ENCODE data around the gene SEPHS2. TPM values are rescaled to one million over a fixed set of nuclear protein-coding genes. Genes with fewer than 3 reads are reported as not detected.

The SEPHS2 gene
- total RNA-seq, 4 donors from 2014 or later, result 17.7 to 25.3 (median 23.6) TPM

DNA sequence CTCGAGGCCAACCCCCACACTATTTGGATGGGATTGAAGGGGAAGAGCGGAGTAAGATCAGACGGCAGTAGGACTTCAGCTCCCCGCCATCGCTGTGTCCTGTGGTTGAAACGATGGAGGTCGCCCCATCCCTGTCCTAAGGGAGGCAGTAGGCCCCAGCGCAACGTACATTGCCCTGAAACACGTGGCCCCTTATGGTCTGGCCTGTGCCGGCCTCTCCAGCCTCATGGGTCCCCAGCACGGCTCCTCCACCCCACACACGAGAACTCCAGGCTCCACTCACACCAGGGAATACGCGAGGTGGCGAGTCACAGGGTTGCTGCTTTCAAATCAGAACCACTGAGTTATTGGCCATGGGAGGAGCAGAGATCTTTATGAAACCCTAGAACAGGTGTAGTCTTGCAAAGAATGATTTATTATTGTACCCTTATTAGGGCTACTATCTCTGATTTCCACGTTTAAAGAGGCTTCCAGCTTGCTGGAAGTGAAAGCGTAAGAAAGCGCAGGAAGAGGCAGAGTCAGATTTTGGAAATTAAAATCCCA, 15.2 kb downstream of the SEPHS2 start:
- 54 to 55% methylated on average over 17 to 19 of the region's 19 CpGs for WGBS, 2 donors
- DNase-seq (ENCODE audit: low spot score in 2 of 2), result no peak
- TF ChIP-seq, protein P1, sequence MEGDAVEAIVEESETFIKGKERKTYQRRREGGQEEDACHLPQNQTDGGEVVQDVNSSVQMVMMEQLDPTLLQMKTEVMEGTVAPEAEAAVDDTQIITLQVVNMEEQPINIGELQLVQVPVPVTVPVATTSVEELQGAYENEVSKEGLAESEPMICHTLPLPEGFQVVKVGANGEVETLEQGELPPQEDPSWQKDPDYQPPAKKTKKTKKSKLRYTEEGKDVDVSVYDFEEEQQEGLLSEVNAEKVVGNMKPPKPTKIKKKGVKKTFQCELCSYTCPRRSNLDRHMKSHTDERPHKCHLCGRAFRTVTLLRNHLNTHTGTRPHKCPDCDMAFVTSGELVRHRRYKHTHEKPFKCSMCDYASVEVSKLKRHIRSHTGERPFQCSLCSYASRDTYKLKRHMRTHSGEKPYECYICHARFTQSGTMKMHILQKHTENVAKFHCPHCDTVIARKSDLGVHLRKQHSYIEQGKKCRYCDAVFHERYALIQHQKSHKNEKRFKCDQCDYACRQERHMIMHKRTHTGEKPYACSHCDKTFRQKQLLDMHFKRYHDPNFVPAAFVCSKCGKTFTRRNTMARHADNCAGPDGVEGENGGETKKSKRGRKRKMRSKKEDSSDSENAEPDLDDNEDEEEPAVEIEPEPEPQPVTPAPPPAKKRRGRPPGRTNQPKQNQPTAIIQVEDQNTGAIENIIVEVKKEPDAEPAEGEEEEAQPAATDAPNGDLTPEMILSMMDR (IDR thresholded peaks at IDR 0.05), result peak in 1 of 3 donors; percentile 56
- TF ChIP-seq POLR2A (IDR thresholded peaks at IDR 0.05), result no peak
- no peak overlapping the region for H3K4me3 ChIP-seq (ENCODE audit: low read depth, poor library complexity, severe bottlenecking)
- intact Hi-C loops (cut with DNase I; ENCODE audit: low total_unique reads), result no loop called here

DNA sequence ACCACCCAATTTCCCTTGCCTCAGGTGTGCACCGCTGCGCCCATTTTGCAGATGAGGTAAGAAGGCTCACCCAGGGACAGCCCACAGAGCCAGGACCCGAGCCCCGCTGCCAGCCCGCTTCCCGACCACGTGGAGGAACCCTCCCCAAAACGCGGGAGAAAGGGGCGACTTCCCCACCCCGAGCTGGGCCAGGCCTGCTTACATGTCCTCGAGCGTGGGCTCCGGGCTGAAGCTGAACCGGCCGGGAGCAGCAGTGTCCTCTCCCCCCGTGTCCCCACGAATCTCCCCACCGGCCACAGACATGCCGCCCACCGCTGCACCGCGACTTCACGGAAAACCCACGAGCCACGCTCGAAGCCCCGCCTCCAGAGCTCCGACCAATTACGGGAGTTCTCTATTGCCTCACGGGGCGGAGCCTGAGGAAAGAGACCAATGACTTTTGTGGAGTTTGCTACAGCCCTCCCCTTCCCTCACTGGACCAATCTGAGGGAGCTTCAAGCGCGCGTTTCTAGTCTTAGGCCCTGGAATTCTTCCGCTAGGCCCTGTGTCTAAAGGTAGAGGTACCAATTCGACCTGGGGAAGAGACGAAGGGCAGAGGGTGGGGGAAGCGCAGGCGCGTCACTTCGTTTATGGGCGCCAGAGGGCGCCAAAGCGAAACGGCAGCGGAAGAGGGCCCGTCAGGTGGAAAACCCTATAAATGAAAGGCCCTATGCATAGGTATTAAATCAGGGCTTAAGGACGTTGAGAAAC, 15.8 kb downstream of the SEPHS2 start, which contains the start of gene DCTPP1:
Gene DCTPP1, minus strand, starts transcription at position 353 of the 750 bp plus-strand sequence. Its CDS starts 50 bp downstream, at position 303.
- H3K4me3 ChIP-seq (ENCODE audit: low read depth, poor library complexity, severe bottlenecking), result peak within 1 kb of the TSS; percentile 65
- TF ChIP-seq, protein P1 (IDR thresholded peaks at IDR 0.05), result no peak
- TF ChIP-seq POLR2A (IDR thresholded peaks at IDR 0.05), result no peak
- intact Hi-C loops (cut with DNase I; ENCODE audit: low total_unique reads), result no loop called here
- 0 to 2% methylated on average over 21 to 47 of the region's 49 CpGs for WGBS, 2 donors
- peak; percentile 97 to 99 for DNase-seq (ENCODE audit: low spot score in 2 of 2)

DNA sequence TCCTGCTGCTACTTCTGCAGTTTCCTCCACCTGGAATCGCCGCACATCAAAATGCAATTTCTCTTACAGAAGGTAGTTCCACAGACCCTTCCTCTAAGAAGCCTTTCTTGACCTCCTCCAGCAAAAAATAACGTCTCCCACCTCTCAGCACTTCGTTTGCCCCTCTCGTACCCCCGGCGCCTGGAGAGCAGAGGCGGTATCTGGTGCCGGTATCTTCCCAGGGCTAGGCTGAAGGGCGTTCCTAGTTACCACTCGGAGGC, 16.3 kb downstream of the SEPHS2 start:
- no peak for DNase-seq (ENCODE audit: low spot score in 2 of 2)
- TF ChIP-seq, protein P1 (IDR thresholded peaks at IDR 0.05), result no peak
- no peak for TF ChIP-seq POLR2A (IDR thresholded peaks at IDR 0.05)
- WGBS, 2 donors, result 2% methylated on average over 11 of the region's 11 CpGs

DNA sequence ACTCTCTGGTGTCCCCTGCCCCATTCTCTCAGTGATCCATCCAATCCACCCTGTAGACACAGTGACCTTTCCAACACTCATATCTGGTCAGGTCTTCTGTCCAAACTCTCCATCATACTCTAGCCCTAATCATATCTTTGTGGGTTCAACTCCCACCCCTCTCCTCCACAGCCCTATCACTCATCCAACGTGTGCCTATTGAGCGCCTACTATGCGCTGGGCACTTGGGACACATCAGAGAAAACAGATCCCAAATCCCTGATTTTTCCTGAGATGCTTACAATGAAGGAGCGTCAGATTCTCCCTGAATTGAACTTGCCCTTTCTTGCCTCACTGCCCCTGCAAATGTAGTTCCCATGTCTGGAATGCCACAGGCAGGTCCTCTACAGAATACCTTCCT, 17.6 kb downstream of the SEPHS2 start:
- H3K4me3 ChIP-seq (ENCODE audit: low read depth, poor library complexity, severe bottlenecking), result no peak overlapping the region
- TF ChIP-seq, protein P1 (IDR thresholded peaks at IDR 0.05), result no peak
- TF ChIP-seq POLR2A (IDR thresholded peaks at IDR 0.05), result no peak
- no peak for DNase-seq (ENCODE audit: low spot score in 2 of 2)
- 91 to 97% methylated on average over 4 of the region's 4 CpGs for WGBS, 2 donors
- intact Hi-C loops (cut with DNase I; ENCODE audit: low total_unique reads), result no loop called here

More for the DNA sequence above, 16.3 kb downstream of the SEPHS2 start:
- intact Hi-C loops (cut with DNase I; ENCODE audit: low total_unique reads), result no loop called here
- peak overlapping the region; percentile 65 for H3K4me3 ChIP-seq (ENCODE audit: low read depth, poor library complexity, severe bottlenecking)

DNA sequence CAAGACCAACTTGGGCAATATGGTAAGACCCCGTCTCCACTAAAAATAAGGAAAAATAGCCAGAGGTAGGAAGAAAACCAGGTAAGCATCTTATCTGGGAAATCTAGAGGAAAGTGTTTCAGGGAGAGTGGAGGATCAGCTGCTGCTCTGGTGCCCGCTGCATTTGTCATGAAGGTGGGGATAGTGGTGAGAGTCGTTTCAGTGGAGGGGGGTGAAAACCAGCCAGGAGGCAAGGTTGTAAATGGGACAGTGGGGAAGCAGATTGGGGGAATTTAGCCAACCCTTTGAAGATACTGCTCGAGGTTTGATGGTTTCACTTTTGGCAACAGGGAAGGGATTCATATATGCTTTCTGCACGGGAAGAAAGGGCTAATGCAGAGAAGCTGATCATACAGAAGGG, 24.7 kb downstream of the SEPHS2 start:
- H3K4me3 ChIP-seq (ENCODE audit: low read depth, poor library complexity, severe bottlenecking), result no peak overlapping the region
- DNase-seq (ENCODE audit: low spot score in 2 of 2), result no peak
- 72 to 74% methylated on average over 5 of the region's 5 CpGs for WGBS, 2 donors
- intact Hi-C loops (cut with DNase I; ENCODE audit: low total_unique reads), result no loop called here
- no peak for TF ChIP-seq POLR2A (IDR thresholded peaks at IDR 0.05)
- TF ChIP-seq, protein P1 (IDR thresholded peaks at IDR 0.05), result no peak

All from lower leg skin (tissue), 4 donors.